Aorta (tissue), 4 donors: ENCODE results near the gene ZNF891. TPM values are rescaled to one million over a fixed set of nuclear protein-coding genes. Genes with fewer than 3 reads are reported as not detected.

Experiments
- polyA plus RNA-seq, 2 donors: library from polyadenylated mRNA; stranded (reverse); fragments of 200-250 nt; gene quantifications; one replicate each; pipeline ENCODE4 v1.2.3, GENCODE V29; 2013
- total RNA-seq, 2 donors: library from RNA; stranded (reverse); fragmentation: NEBNext Ultra II Directional; extraction: Animal tissue kit (Norgen Biotek cat#: 25700); gene quantifications; one replicate each; pipeline ENCODE4 v1.2.1, GENCODE V29; 2021
- donor health status: healthy with polysubstance abuse.
- donor health status: Bipolar disorder and iron deficiency.
- donor health status: DM: no; HTN: no; CAD: no.
- donor health status: DM: yes; HTN: yes; CAD: no.

The ZNF891 gene
- total and polyA plus RNA-seq, 4 donors, result 0.50 to 4.9 (median 2.3) TPM

Other genes with a start within 250 kb of the ZNF891 start
- gene CHFR, start 242.7 kb downstream of the ZNF891 start, total RNA-seq, result 10 to 100 TPM; 53.4 to 58.7 TPM
- gene CHFR, start 242.7 kb downstream of the ZNF891 start, polyA plus RNA-seq, result 10 to 100 TPM in 1 of 2 donors, 1 to 10 TPM in 1; 9.1 to 36.5 TPM
- gene ZNF605, start 174.0 kb downstream of the ZNF891 start, total RNA-seq, result 10 to 100 TPM; 13.7 to 19.4 TPM
- 1 to 10 TPM; 1.0 to 6.8 TPM for gene ZNF605, start 174.0 kb downstream of the ZNF891 start, polyA plus RNA-seq
- gene ZNF26, start 143.9 kb downstream of the ZNF891 start, total RNA-seq, result 10 to 100 TPM; 10.5 to 16.7 TPM
- 1 to 10 TPM in 1 of 2 donors, under 1 TPM in 1; 0.75 to 6.4 TPM for gene ZNF26, start 143.9 kb downstream of the ZNF891 start, polyA plus RNA-seq
- 10 to 100 TPM; 23.3 to 32.1 TPM for gene ZNF84, start 92.8 kb downstream of the ZNF891 start, total RNA-seq
- gene ZNF84, start 92.8 kb downstream of the ZNF891 start, polyA plus RNA-seq, result 1 to 10 TPM; 9.1 to 9.5 TPM
- gene ZNF140, start 49.4 kb downstream of the ZNF891 start, total RNA-seq, result 10 to 100 TPM; 13.2 to 18.0 TPM
- gene ZNF140, start 49.4 kb downstream of the ZNF891 start, polyA plus RNA-seq, result 10 to 100 TPM in 1 of 2 donors, 1 to 10 TPM in 1; 9.8 to 15.3 TPM
- 10 to 100 TPM; 14.8 to 16.2 TPM for gene ZNF10, start 353 bp upstream of the ZNF891 start, total RNA-seq
- gene ZNF10, start 353 bp upstream of the ZNF891 start, polyA plus RNA-seq, result 10 to 100 TPM in 1 of 2 donors, 1 to 10 TPM in 1; 3.3 to 19.1 TPM
- 10 to 100 TPM; 15.7 to 18.9 TPM for gene ZNF268, start 51.2 kb upstream of the ZNF891 start, total RNA-seq
- 1 to 10 TPM; 4.2 to 5.0 TPM for gene ZNF268, start 51.2 kb upstream of the ZNF891 start, polyA plus RNA-seq
- not detected for gene ANHX, start 105.6 kb upstream of the ZNF891 start, total RNA-seq
- gene ANHX, start 105.6 kb upstream of the ZNF891 start, polyA plus RNA-seq, result not detected